ENCODE data around the gene DAZAP2.

GRCh38 chr12:51240971-51241370 lies 2.3 kb downstream of the DAZAP2 start:
- TF ChIP-seq, protein P1, sequence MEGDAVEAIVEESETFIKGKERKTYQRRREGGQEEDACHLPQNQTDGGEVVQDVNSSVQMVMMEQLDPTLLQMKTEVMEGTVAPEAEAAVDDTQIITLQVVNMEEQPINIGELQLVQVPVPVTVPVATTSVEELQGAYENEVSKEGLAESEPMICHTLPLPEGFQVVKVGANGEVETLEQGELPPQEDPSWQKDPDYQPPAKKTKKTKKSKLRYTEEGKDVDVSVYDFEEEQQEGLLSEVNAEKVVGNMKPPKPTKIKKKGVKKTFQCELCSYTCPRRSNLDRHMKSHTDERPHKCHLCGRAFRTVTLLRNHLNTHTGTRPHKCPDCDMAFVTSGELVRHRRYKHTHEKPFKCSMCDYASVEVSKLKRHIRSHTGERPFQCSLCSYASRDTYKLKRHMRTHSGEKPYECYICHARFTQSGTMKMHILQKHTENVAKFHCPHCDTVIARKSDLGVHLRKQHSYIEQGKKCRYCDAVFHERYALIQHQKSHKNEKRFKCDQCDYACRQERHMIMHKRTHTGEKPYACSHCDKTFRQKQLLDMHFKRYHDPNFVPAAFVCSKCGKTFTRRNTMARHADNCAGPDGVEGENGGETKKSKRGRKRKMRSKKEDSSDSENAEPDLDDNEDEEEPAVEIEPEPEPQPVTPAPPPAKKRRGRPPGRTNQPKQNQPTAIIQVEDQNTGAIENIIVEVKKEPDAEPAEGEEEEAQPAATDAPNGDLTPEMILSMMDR (IDR thresholded peaks at IDR 0.05), result no peak
- TF ChIP-seq POLR2A (IDR thresholded peaks at IDR 0.05), result no peak
- TF ChIP-seq POLR2AphosphoS5 (IDR thresholded peaks at IDR 0.05), result no peak
- no peak for TF ChIP-seq EP300 (IDR thresholded peaks at IDR 0.05)

All from suprapubic skin (tissue), 4 donors.